ENCODE data around the gene POLR3G. TPM values are rescaled to one million over a fixed set of nuclear protein-coding genes. Genes with fewer than 3 reads are reported as not detected.

The POLR3G gene
- total RNA-seq, 2 donors from 2014 or later = 1.2 to 1.5 TPM

Other genes with a start within 250 kb of the POLR3G start
- gene CETN3, start 65.1 kb upstream of the POLR3G start, total RNA-seq = 10 to 100 TPM; 15.0 to 18.0 TPM
- 1 to 10 TPM; 5.0 to 5.1 TPM for gene MBLAC2, start 93 bp upstream of the POLR3G start, total RNA-seq
- gene LYSMD3, start 54.7 kb downstream of the POLR3G start, total RNA-seq = 10 to 100 TPM; 20.7 to 31.1 TPM
- under 1 TPM in 1 of 2 donors, not detected in 1; 0.19 TPM for gene ADGRV1, start 83.9 kb downstream of the POLR3G start, total RNA-seq

All from posterior vena cava (tissue), 2 donors.